ENCODE results near the gene TRPC4.
A peak's percentile ranks its signal among the peaks of the same experiment; 100 is the strongest.

TRPC4 gene

DNA sequence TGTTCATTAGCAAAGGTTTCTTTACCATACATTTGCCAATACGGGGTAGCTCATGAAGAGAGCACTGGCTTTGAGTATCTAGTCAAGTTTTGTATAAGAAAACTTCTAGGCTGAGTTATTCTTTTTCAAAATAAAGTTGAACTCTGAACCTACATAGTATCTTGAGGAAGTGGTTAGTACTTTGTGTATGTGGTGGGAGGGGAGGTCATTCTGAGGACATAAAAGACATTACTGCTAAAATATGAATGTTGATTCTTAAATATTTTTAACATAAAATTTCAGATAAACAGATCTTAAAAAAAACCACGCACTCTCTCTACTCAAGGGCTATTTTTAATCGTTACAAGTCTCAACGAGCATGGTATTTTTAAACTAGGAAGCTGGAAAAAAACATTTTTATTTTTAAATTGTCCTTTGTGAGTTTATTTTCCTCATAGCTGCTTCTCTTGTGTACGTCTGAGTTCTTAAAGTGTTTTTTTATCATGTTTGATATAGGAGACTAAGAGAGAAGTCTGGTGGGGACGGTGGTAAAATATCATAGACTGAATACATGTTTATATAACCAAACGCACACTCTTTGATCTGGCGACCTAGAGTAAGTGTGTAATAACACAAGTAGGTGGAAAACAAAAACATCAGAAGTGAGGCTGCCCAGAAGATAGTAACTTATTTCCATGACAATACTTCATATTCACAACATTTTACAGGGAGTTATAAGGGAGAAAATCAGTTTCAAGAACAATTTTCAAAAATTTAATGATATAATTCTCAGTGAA lies 153.0 kb downstream of the TRPC4 start:
- peak; percentile 90 for DNase-seq (ENCODE audit: low read depth)

DNA sequence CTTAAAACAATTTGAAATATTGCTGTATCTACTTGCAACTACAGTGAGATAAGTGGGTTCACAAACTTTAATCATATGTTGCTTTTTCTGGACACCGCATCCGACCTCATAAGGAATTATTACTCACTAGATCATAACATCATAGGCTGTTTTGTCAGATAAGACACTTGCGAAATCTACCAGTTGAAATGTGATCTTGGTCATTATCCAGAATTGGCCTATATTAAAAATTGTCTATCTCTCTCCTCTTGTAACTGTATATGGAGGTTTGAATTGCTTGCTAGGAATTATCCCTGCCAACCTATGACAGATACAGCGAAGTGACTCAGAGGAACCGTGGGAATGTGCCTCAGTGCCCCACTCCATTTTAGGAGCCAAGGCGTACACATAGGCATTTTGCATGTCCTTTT lies 154.0 kb downstream of the TRPC4 start:
- DNase-seq (ENCODE audit: low read depth) = peak; percentile 97

DNA sequence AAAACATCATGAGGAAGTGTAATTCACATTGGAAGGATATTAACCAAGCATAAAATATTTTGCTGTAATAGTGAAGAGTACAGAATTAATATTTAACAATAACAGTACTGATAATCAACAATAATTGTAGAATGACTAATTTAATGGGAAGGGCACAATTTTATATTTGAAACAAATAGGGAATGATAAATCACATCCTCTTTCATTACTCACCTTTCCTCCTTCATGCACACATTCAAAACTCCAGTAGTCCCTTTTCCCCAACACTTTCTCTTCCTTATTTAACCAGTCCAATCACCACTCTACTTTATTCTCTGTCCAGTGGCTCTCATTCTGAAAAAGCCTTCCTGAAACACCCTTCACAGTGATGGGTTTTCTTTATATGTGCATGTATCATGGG lies 160.3 kb downstream of the TRPC4 start:
- DNase-seq (ENCODE audit: low read depth) = no peak

DNA sequence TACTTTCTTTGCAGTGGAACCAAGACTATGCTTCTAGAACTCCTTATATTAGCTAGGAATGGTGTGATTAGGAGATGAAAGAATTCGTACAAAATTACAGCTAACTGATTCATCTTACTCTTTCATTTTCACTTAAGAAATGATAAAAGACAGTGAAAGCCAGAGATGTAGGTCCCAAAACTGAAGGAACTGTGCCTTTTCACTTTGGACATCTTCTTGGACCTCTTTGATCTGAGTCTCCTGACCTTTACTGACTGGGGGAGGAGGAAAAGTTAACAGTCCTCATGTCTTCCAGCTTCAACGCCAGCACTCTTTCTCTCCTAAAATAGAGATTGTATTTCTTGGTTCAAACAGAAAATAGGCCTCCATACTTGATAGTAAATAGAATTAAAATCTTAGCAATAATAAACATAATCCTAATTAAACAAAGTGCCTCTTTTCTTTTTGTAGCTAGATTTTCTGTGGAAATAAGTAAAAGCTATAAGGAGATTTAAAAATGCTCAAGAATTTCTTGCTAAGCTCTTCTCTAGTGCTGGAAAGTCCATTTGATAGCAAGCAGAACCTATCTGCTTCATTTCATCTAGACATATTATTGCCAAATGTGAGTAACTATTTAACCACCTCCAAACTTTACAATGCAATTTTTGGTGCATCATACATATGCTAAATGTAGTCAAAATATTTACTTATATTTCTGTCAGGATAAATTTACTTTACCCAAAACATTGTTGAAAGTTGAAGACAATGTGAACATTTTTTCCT lies 161.7 kb downstream of the TRPC4 start:
- DNase-seq (ENCODE audit: low read depth) = no peak

DNA sequence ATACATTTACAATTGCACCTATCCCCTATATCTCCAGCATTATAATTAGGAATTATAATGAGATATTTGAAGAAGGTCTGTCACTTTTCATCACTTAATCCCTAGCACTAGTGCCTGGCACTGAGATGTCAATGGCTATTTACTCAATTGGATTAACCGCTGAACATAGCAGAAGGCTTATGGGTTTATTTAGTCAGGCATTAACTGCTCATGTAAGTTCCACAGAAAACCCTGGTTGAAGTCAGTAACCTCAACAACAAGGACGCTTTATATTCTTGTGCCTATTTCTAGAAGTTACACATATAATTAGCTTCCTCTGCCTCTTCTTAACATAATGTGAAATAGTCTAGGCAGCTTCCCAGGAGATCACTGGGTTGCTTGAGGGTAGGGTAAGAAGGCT lies 163.5 kb downstream of the TRPC4 start:
- no peak for DNase-seq (ENCODE audit: low read depth)

DNA sequence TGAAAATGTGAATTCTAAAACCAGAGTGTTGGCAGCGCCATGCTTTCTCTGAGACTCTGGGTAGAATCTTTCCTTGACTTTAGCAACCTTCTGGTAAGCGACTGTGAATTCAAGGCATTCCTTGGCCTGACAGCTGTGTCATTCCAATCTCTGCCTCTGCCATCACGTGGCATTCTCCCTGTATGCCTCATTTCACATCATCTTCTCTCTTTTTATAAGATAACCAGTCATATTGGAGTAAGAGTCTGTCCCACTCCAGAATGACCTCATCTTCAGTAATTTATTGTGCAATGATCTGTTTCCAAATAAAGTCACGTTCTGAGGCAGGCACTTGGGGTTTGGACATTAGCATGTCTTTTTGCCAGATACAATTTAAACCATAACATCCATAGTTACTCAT lies 167.6 kb downstream of the TRPC4 start:
- peak; percentile 97 for DNase-seq (ENCODE audit: low read depth)

DNA sequence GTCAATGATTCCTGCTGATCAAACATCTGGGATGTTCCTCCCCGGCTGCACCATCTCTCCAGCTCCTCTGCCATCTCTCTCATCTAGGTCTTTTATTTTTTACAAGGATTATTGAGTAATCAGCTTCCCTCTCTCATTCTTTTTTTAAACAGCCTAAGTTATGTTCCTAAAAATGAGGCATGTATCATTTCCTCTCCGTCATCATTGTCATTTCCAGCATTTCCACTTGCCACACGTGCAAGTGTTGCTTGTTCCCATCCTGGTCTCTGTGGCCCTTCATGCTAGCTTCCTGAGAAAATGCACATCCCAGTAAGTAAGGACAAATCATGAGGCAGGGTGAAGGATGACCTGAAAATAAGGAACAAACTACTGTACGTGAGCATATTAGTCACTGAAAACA lies 168.3 kb downstream of the TRPC4 start:
- DNase-seq (ENCODE audit: low read depth) = no peak

DNA sequence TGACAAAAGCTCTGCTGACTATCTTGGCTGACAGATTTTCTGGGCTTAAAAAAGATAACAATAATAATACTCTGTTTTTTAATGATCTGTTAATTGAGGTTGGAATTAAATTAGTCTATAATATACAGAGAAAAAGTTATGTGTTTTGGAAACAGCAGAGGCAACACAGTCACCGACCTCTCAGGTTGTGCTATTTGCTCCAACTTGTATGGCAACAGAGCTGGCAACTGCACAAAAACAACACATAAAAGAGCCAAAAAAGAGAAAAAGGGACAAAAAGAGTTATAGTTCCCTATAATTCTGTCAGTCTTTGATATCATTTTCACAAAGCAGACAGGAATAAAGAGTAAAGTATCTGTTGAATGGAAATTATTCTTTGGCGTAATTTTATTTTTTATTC lies 168.7 kb downstream of the TRPC4 start:
- no peak for DNase-seq (ENCODE audit: low read depth)

DNA sequence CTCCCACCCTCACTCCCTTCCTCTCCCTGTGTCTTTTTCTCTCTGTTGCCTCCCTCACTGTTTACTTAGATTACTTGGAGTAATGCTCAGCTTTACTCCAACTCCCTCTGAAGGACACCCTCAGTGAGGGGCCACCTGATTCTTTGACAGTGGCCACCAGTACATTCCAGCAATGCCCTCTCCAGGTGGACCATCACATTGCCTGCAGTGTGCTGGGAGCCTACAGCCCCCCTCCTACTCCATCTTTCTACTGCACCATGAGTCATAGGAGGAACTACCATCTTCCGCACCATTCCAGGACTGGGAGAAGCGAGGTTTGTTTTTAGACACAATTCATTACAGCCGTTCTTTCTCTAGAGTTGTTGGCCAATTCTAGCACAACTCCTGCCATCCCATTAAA lies 174.4 kb downstream of the TRPC4 start:
- no peak for DNase-seq (ENCODE audit: low read depth)

DNA sequence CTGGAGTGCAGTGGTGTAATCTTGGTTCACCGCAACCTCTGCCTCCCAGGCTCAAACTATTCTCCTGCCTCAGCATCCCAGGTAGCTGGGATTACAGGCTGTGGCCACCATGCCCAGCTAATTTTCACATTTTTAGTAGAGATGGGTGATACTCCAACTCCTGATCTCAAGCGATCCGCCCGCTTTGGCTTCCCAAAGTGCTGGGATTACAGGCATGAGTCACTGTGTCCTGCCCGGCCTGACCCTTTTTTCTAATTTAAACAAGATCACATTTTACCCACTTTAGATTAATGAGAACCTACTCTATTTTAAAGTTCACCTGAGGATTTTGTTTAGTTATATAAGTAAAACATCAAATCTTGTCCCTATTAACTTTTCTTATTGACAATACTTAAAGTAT lies 179.2 kb downstream of the TRPC4 start:
- no peak for DNase-seq (ENCODE audit: low read depth)

DNA sequence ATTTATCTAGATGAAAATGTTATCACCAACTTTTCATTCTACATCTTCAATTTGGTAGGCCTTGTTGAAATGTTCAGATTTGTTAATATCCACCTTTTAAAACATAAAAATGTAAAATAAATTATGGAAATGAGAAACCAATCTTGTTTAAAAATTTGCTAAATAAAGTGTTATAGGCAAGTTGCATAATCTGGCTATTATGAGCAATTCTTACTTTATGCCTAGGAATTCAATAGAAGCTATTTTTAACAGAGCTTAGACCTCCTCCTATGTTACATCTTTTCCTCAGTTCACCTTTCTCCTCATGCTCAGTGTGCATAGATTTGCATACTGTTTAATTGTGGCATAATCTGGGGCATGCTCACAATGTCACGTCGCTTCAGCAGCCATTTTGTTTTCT lies 183.1 kb downstream of the TRPC4 start:
- no peak for DNase-seq (ENCODE audit: low read depth)

DNA sequence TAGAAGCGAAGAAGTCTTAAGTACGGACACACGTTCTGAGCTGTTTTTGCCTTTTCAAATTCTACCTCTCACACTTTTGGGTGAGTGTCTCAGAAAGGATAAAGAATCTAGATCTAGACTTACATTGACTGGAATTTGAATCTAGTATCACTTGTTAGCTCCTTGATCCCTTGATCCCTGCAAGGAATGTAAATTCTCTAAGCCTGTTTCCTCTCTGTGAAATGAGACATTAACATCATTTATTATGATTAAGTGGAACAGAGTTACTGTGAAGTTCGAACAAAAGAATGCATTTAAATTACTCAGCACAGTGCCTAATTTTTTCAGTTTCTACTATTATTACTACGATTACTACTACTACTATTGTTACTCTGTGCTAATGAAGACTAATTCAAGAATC lies 184.4 kb downstream of the TRPC4 start:
- DNase-seq (ENCODE audit: low read depth) = peak; percentile 55

DNA sequence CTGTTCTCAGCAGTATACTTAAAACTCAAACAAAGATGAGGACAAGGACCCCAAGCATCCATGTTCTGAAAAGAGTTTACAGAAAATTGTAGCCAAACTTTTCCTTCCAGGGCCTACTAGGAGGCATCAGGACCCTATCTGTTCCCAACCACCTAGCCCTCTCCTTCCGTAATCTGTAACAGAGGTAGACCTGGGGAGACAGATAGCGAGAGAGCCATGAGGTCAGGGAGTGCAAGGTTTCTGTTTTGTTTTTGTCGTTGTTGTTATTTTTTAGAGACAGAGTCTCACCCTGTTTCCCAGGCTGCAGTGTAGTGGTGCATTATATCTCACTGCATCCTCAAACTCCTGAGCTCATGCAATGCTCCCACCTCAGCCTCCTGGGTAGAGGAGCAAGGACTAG lies 187.1 kb downstream of the TRPC4 start:
- no peak for DNase-seq (ENCODE audit: low read depth)

DNA sequence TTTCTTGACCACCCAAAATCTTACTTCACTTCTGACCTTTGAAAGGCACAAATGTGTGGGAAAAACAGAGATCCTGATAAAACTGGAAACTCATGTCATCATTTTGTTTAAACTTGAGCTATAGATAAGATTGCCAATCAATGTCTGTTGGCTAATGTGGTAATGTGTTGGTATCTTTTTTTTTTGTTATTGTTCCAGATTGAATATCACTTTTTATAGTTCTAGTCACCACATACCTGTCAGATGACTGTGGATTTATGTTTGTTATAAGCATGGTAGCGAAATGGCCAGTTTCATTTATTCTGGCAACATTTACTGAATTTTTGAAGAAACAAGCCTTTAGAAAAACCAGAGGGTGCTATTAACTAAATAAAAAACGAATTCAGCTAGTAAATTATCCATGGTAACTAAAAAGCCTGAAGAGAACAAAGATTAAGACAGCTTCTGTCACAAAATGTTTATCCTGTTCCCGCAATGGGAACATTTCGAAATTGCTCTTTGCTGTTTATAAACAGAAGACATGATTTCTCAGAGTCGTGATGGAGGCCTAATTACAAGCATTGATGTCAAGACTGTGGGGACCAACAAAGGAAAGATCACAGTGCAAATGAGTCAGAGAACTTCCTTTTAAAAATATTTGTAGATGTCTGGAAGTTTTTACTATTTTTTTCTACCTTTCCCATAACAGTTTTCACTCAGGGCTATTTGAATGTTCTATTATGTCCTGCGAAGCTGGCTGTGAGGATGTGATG lies 188.1 kb downstream of the TRPC4 start:
- peak; percentile 74 for DNase-seq (ENCODE audit: low read depth)

DNA sequence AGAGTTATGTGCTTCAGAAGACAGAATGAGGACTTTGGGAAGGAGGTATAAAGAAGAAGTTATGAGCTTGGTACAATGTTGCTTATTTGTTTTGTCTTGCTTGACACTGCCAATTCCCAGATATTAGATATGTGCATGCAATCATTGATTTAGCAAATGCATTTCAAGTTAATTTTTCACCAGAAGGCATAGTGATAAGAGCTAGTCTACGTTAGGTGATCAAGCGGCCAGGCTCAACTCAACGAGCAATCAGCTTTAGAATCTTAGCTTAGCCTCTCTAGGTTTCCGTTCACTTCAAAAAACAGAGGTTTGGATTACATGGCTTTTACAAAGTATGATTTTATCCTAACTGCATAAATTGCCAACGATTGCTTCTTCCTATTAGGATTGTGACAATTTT lies 189.4 kb downstream of the TRPC4 start:
- DNase-seq (ENCODE audit: low read depth) = no peak

DNA sequence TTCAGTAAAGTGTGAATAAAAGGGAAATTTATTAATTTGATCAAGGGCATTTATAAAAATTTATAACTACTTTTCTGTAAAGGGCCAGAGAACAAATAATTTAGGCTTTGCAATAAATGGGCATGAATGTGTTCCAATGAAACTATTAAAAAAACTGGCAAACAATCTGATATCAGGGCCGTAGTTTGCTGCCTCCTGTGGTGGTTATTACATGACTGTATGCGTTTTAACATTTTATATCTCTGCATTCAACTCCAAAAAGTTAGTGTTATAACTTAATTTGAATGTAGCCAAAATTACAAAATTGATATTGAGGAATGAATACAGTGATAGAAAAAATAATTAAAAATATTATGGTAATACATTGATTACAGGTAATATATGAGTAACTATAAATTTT lies 190.5 kb downstream of the TRPC4 start:
- no peak for DNase-seq (ENCODE audit: low read depth)

DNA sequence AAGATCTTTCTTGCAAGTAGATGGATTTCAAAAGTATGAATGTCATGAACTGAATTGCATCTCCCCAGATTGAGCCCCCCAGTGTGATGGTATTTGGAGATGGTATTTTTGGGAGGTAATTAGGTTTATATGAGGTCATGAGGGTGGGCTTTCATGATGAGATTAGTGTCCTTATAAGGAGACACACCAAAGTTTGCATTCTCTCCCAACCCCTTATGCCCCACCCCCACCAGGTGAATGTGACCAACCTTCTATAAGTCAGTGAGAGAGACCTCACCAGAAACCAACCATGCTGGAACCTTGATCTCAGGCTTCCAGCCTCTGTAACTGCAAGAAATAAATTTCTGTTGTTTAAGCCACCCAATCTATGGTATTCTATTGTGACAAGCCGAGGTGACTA lies 199.7 kb downstream of the TRPC4 start:
- no peak for DNase-seq (ENCODE audit: low read depth)

DNA sequence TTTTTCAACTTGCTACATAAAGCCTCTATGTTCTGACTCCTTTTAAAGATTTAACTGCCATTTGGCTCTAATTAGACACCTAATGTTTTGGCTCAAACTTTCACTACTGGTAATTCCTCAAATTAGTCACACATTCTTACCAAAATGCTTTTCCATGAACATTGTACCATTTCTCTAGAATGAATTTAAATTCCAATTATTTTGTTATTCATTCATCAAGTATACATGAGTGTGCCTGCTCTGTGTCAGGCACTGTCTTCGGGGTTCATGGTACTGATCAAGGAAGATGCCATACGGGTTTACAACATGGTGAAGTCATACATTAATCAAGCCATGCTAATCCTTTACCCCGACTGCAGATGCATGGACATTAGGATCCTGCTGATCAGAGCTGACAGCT lies 201.9 kb downstream of the TRPC4 start:
- no peak for DNase-seq (ENCODE audit: low read depth)

DNA sequence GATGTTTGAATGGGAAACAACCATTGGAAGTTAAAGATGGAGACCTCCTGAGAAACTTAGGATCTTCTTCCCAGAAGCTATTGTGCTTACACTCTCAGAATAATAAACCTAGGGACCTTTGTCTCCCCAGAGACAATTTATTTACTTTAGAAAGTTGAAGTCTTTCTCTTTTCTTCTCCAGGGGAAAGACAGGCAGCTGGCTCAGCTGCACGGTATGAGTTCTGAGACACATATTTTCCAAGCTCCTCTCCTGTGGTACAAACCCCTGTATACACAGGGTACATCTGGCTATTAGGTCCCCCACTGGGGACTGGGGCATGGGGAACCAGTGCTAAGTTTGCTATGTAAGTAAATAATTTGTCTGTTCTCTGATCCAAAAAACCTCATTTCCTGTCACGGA lies 203.5 kb downstream of the TRPC4 start:
- no peak for DNase-seq (ENCODE audit: low read depth)

DNA sequence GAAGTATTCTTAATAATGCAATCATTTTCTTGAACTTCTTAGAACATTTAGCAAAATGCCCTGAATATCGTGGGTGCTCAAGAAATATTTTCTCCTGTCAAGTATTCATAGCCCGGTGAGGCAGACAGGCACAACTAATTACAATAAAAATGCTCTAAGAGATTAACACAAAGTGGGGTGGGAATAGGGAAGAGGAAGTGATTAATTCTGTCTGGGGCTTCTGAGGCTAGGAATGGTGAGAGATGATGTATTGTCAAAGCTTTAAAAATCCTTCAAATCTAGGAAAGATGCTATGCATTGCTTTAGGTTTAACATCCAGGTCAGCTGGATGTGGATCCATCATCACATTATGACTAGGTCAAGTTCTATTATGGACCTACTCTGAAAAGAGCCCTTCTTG lies 204.2 kb downstream of the TRPC4 start:
- no peak for DNase-seq (ENCODE audit: low read depth)

DNA sequence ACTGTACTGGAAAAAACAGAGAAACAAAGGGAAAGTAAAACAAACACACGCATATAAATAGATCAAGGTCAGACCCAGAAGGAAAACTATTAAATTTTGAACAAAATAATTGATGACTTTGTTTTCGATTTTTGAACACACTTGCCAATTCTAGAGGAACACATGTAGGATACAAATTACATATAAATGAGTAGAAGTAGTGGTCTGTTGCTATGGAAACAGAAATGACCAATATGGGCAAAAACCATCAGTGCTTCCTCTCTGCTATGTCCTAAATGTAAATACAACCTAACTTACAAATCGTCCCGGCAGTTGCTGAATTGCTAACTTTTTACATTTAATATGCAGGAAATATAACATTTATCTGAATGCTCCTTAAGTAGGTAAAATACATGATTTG lies 205.8 kb downstream of the TRPC4 start:
- no peak for DNase-seq (ENCODE audit: low read depth)

DNA sequence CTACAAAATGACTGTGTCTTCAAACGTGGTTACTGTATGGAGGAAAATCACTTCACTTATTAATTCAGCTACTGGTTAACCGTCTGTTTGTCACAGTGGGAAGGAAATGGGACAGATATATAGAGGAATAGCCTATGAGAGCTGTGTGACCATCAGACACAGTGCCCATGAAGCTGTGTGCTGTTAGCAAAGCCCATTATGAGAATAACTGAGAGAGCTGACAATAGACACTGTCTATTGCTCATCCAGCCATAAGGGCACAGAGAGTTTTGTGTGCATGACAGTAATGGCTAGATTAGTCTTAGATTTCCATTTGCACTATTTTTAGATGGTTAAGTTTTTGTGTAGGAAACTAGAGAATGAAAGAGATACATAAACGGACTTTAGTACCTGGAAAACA lies 206.9 kb downstream of the TRPC4 start:
- no peak for DNase-seq (ENCODE audit: low read depth)

DNA sequence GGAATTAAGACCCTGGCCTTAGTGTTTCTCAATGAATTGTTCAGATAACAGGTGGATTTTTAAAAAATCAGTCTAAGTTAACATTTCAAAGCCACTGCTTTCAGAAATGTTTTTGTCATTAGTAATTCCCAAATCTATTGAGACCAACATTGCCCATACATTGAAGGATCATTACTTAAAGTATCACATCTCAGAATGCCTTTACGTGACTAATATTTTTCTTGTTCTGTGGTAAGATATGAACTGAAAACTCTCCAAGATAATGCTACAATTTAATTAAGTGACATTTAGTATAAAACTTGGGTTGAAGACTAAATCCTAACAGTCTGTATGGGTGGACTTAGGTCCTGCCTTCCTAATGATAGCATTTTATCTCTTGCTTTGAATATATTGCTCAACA lies 211.6 kb downstream of the TRPC4 start:
- no peak for DNase-seq (ENCODE audit: low read depth)
